ENCODE results near the gene RPS2. TPM values are rescaled to one million over a fixed set of nuclear protein-coding genes. Genes with fewer than 3 reads are reported as not detected.

RPS2 gene
- total RNA-seq, 1 donor from 2014 or later: 1,490 TPM

- Histone ChIP-seq H3K36me3 (no peaks in the 10 kb centered on the region), H3K4me1 (peaks cover 55% of the 10 kb centered on the region), H3K4me3 (peak overlapping the region; percentile 84), H3K9me3 (no peaks in the 10 kb centered on the region), H3K27ac (peak overlapping the region; percentile 95), H3K27me3 (no peaks in the 10 kb centered on the region)
- ATAC-seq (no peak), DNase-seq (no peak)
- TF ChIP-seq, protein P1, sequence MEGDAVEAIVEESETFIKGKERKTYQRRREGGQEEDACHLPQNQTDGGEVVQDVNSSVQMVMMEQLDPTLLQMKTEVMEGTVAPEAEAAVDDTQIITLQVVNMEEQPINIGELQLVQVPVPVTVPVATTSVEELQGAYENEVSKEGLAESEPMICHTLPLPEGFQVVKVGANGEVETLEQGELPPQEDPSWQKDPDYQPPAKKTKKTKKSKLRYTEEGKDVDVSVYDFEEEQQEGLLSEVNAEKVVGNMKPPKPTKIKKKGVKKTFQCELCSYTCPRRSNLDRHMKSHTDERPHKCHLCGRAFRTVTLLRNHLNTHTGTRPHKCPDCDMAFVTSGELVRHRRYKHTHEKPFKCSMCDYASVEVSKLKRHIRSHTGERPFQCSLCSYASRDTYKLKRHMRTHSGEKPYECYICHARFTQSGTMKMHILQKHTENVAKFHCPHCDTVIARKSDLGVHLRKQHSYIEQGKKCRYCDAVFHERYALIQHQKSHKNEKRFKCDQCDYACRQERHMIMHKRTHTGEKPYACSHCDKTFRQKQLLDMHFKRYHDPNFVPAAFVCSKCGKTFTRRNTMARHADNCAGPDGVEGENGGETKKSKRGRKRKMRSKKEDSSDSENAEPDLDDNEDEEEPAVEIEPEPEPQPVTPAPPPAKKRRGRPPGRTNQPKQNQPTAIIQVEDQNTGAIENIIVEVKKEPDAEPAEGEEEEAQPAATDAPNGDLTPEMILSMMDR (IDR thresholded peaks at IDR 0.05): no peak
- intact Hi-C loops (cut with DNase I): no loop called here
These were observed 44.1 kb upstream of the RPS2 start for GRCh38 chr16:2008631-2009163.

GRCh38 chr16:2008009-2008526, 43.4 kb upstream of the RPS2 start:
- Histone ChIP-seq H3K4me3 (peak overlapping the region; percentile 84), H3K4me1 (peaks cover 60% of the 10 kb centered on the region), H3K9me3 (no peaks in the 10 kb centered on the region), H3K36me3 (peaks cover 4% of the 10 kb centered on the region), H3K27me3 (no peaks in the 10 kb centered on the region), H3K27ac (peak overlapping the region; percentile 95)
- DNase-seq (no peak), ATAC-seq (no peak)
- TF ChIP-seq, protein P1 (IDR thresholded peaks at IDR 0.05): no peak
- intact Hi-C loops (cut with DNase I): no loop called here

- no peak for DNase-seq
- no peak for ATAC-seq
- peaks cover 60% of the 10 kb centered on the region for H3K4me1 ChIP-seq
These were observed 42.6 kb upstream of the RPS2 start for GRCh38 chr16:2007081-2007836.

GRCh38 chr16:2006317-2006716, 41.7 kb upstream of the RPS2 start:
- Histone ChIP-seq H3K27ac (no peak overlapping the region), H3K36me3 (peaks cover 22% of the 10 kb centered on the region), H3K27me3 (no peaks in the 10 kb centered on the region), H3K4me3 (no peak overlapping the region), H3K9me3 (no peaks in the 10 kb centered on the region), H3K4me1 (peaks cover 60% of the 10 kb centered on the region)
- TF ChIP-seq, protein P1 (IDR thresholded peaks at IDR 0.05): no peak
- intact Hi-C loops (cut with DNase I): no loop called here
- DNase-seq (no peak), ATAC-seq (no peak)

More at GRCh38 chr16:2007081-2007836, 42.6 kb upstream of the RPS2 start:
- peak overlapping the region; percentile 95 for H3K27ac ChIP-seq
- H3K36me3 ChIP-seq: peaks cover 12% of the 10 kb centered on the region
- TF ChIP-seq, protein P1 (IDR thresholded peaks at IDR 0.05): no peak
- intact Hi-C loops (cut with DNase I): no loop called here
- no peaks in the 10 kb centered on the region for H3K9me3 ChIP-seq
- H3K4me3 ChIP-seq: peak overlapping the region; percentile 84
- H3K27me3 ChIP-seq: no peaks in the 10 kb centered on the region

DNA sequence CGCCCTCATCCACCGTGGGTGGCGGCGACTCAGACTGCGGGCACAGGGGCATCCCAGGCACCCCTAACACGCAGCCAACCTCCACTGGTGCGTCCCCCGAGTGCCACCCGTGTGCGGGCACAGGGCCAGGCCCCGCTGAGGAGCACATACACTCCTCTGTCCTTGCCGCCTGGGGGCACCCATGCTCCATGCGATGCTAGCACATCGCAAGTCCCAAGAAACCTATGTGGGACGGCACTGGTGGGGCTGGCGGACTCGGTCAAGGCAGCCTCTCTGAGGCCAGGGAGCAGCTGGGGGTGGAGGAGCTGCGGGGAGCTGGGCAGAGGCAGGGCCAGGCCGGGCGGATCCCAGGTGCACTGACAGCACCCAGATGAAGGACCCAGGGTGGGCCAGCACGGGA, 41.0 kb upstream of the RPS2 start:
- Histone ChIP-seq H3K36me3 (peaks cover 28% of the 10 kb centered on the region), H3K27ac (no peak overlapping the region), H3K4me3 (no peak overlapping the region), H3K27me3 (no peaks in the 10 kb centered on the region), H3K4me1 (peaks cover 59% of the 10 kb centered on the region), H3K9me3 (no peaks in the 10 kb centered on the region)
- intact Hi-C loops (cut with DNase I): no loop called here
- TF ChIP-seq, protein P1 (IDR thresholded peaks at IDR 0.05): peak; percentile 26
- DNase-seq (peak; percentile 74), ATAC-seq (no peak)

Measured in upper lobe of right lung (tissue), 1 donor.